HepG2 (cell line): Measurements from ENCODE around the gene MCF2L. TPM values are rescaled to one million over a fixed set of nuclear protein-coding genes. Genes with fewer than 3 reads are reported as not detected.

Experiments
- ATAC-seq: fragments of 200-7000 bp; cut with Tn5 transposase; 3 replicates; pipeline ENCODE4 v1.9.1; 2020; ENCODE audit warnings: mild to moderate bottlenecking, moderate library complexity
- BruUV-seq: library from RNA; stranded (reverse); fragments of 400-500 nt; replicated peaks from 2 replicates; lab custom pipeline; 2021; lab: Mats Ljungman, UMichigan
- CTCF ChIA-PET: fragments of 300-600 bp; formaldehyde crosslinking; extraction: SDS; loops from one replicate; lab custom pipeline; 2021; ENCODE audit warnings: low total read pairs, inconsistent platforms, low intra/inter-chr PET ratio; lab: Yijun Ruan, JAX
- POLR2A ChIA-PET: fragments of 350-600 bp; sonication (Branson Sonifier 250); formaldehyde crosslinking; loops from one replicate; lab custom pipeline; 2020; ENCODE audit warnings: antibody characterized with exemption, inconsistent platforms; lab: Yijun Ruan, JAX
- DNase-seq: peaks from one replicate; pipeline ENCODE4 v3.0.0-alpha.2; 2015; ENCODE audit warnings: low spot score
- FAIRE-seq: peaks from 3 replicates; lab custom pipeline; 2011; peaks lifted over from hg19 to GRCh38; lab: Jason Lieb, UNC
- H2AFZ ChIP-seq: one replicate; pipeline ENCODE4 v1.6.1; 2011; ENCODE audit warnings: low read length, inconsistent platforms
- H3K27ac ChIP-seq: fragments of 300-600 bp; 3 replicates; pipeline ENCODE4 v1.8.0; 2011; ENCODE audit warnings: mixed run types, mild to moderate bottlenecking, mixed read lengths, low read length, inconsistent platforms; ENCODE audit not compliant: insufficient read depth; ENCODE audit errors: extremely low read length
- H3K27me3 ChIP-seq, 2 experiments: fragments of 200-600 bp in 1 of 2; 2 replicates in 1 of 2; 3 replicates in 1 of 2; pipeline versions ENCODE4 v1.6.0 to v1.8.0; 2011; ENCODE audit warnings: low read length in 2 of 2, mild to moderate bottlenecking in 2 of 2, moderate library complexity in 2 of 2, inconsistent platforms in 1 of 2; ENCODE audit not compliant: insufficient read depth in 2 of 2, control insufficient read depth in 1 of 2
- H3K36me3 ChIP-seq, 2 experiments: fragments of 200-600 bp in 1 of 2; replicated peaks in 1 of 2; 2 replicates in 1 of 2; 3 replicates in 1 of 2; pipeline versions ENCODE4 v1.5.1 to v1.8.0; 2011; ENCODE audit warnings: low read length in 2 of 2, inconsistent platforms in 1 of 2; ENCODE audit not compliant: insufficient read depth in 2 of 2, control insufficient read depth in 1 of 2
- H3K4me1 ChIP-seq: 2 replicates; pipeline ENCODE4 v1.5.1; 2012; ENCODE audit warnings: low read length, inconsistent platforms; ENCODE audit not compliant: insufficient read depth
- H3K4me2 ChIP-seq: 2 replicates; pipeline ENCODE4 v1.6.0; 2011; ENCODE audit warnings: low read depth, low read length, inconsistent platforms
- H3K4me3 ChIP-seq, 3 experiments: fragments of 200-600 bp in 1 of 3; sonication (generic), shearing (Covaris generic) in 1 of 3; replicated peaks in 1 of 3; 2 replicates each; pipeline ENCODE4 v1.5.1; 2011 to 2016; ENCODE audit warnings: low read length in 3 of 3, inconsistent platforms in 2 of 3, low read depth in 2 of 3, mild to moderate bottlenecking in 2 of 3, control low read depth in 1 of 3, mixed read lengths in 1 of 3; ENCODE audit not compliant: insufficient read depth in 1 of 3
- H3K79me2 ChIP-seq: one replicate; pipeline ENCODE4 v1.6.1; 2011; ENCODE audit warnings: low read length, inconsistent platforms; ENCODE audit not compliant: insufficient read depth
- H3K9ac ChIP-seq: 2 replicates; pipeline ENCODE4 v1.6.0; 2011; ENCODE audit warnings: mild to moderate bottlenecking, low read depth, low read length, inconsistent platforms; ENCODE audit not compliant: insufficient read depth
- H3K9me3 ChIP-seq: 2 replicates; pipeline ENCODE4 v1.5.1; 2012; ENCODE audit warnings: mild to moderate bottlenecking, low read length
- H4K20me1 ChIP-seq: 2 replicates; pipeline ENCODE4 v1.6.0; 2011; ENCODE audit warnings: inconsistent platforms, mild to moderate bottlenecking, low read length, moderate library complexity; ENCODE audit not compliant: insufficient read depth
- CHD4 ChIP-seq: fragments of 200-600 bp; sonication (generic); IDR thresholded peaks from 2 replicates; pipeline ENCODE4 v1.7.0; 2017; ENCODE audit warnings: mild to moderate bottlenecking, low read length, borderline replicate concordance
- HOXA7 ChIP-seq: sonication (generic); formaldehyde crosslinking; IDR thresholded peaks from 2 replicates; pipeline ENCODE4 v1.8.1; 2022; ENCODE audit warnings: mild to moderate bottlenecking, missing genetic modification reagents, moderate library complexity
- HOXD1 ChIP-seq: sonication (generic); formaldehyde crosslinking; IDR thresholded peaks from 2 replicates; pipeline ENCODE4 v1.5.0; 2020; ENCODE audit warnings: missing genetic modification reagents
- KAT8 ChIP-seq: IDR thresholded peaks from 2 replicates; pipeline ENCODE4 v1.6.1; 2016; ENCODE audit warnings: missing genetic modification reagents, missing compliant biosample characterization
- NR1H2 ChIP-seq: sonication (generic); formaldehyde crosslinking; IDR thresholded peaks from 2 replicates; pipeline ENCODE4 v1.8.1; 2022; ENCODE audit warnings: low read depth, missing genetic modification reagents, borderline replicate concordance
- SNAI1 ChIP-seq: sonication (generic); formaldehyde crosslinking; IDR thresholded peaks from 2 replicates; pipeline ENCODE4 v1.5.0; 2020; ENCODE audit warnings: mild to moderate bottlenecking, missing genetic modification reagents, borderline replicate concordance
- SUZ12 ChIP-seq: fragments of 150-350 bp; IDR thresholded peaks from 2 replicates; pipeline ENCODE4 v1.6.1; 2014; ENCODE audit warnings: low read depth, low read length
- TCF12 ChIP-seq, 2 experiments: fragments of 450-650 bp in 1 of 2; sonication (generic) in 1 of 2; formaldehyde crosslinking in 1 of 2; IDR thresholded peaks; 2 replicates each; pipeline versions ENCODE4 v1.6.1 to v1.8.0; 2017 to 2022; ENCODE audit warnings: antibody characterized with exemption in 1 of 2, mild to moderate bottlenecking in 1 of 2, missing genetic modification reagents in 1 of 2, moderate library complexity in 1 of 2
- TEAD3 ChIP-seq: optimal IDR thresholded peaks from 2 replicates; pipeline ENCODE3; 2016; ENCODE audit warnings: borderline replicate concordance
- THAP7 ChIP-seq: sonication (generic); formaldehyde crosslinking; IDR thresholded peaks from 2 replicates; pipeline ENCODE4 v1.8.1; 2023; ENCODE audit warnings: mild to moderate bottlenecking, missing genetic modification reagents
- ZNF121 ChIP-seq: sonication (generic); formaldehyde crosslinking; IDR thresholded peaks from 2 replicates; pipeline ENCODE4 v1.5.0; 2020; ENCODE audit warnings: mild to moderate bottlenecking, missing genetic modification reagents
- ZNF17 ChIP-seq: sonication (generic); formaldehyde crosslinking; IDR thresholded peaks from 2 replicates; pipeline ENCODE4 v1.5.0; 2020; ENCODE audit warnings: mild to moderate bottlenecking, missing genetic modification reagents
- ZNF225 ChIP-seq: sonication (generic); formaldehyde crosslinking; IDR thresholded peaks from 2 replicates; pipeline ENCODE4 v1.4.0; 2020; ENCODE audit warnings: mild to moderate bottlenecking, missing genetic modification reagents
- ZNF230 ChIP-seq: sonication (generic); formaldehyde crosslinking; IDR thresholded peaks from 2 replicates; pipeline ENCODE4 v1.4.0; 2020; ENCODE audit warnings: mild to moderate bottlenecking, missing genetic modification reagents
- ZNF331 ChIP-seq: sonication (generic); formaldehyde crosslinking; IDR thresholded peaks from 2 replicates; pipeline ENCODE4 v1.4.0; 2020; ENCODE audit warnings: missing genetic modification reagents
- ZNF614 ChIP-seq: IDR thresholded peaks from 2 replicates; pipeline ENCODE4 v1.6.1; 2018; ENCODE audit warnings: missing biosample characterization, missing genetic modification reagents, inconsistent platforms, borderline replicate concordance
- ZNF747 ChIP-seq: sonication (generic); formaldehyde crosslinking; IDR thresholded peaks from 2 replicates; pipeline ENCODE4 v1.8.1; 2023; ENCODE audit warnings: missing genetic modification reagents, mild to moderate bottlenecking, borderline replicate concordance
- ZNF780A ChIP-seq: sonication (generic); formaldehyde crosslinking; IDR thresholded peaks from 2 replicates; pipeline ENCODE4 v1.8.0; 2022; ENCODE audit warnings: mild to moderate bottlenecking, missing genetic modification reagents, moderate library complexity
- WGBS: methylation state at CpG from one replicate; pipeline ENCODE4 v1.1.6; 2017; ENCODE audit warnings: low lambda C conversion rate; 5-methylcytosine and 5-hydroxymethylcytosine counted together
- in situ Hi-C: cut with HindIII; loops from 2 replicates; pipeline ENCODE4 v1.10.0; 2017; ENCODE audit warnings: low pct_unique_long_range_greater_than_20kb; ENCODE audit not compliant: extremely low pct_ligation_motif_present
- intact Hi-C: fragments of 100-400 bp; cut with micrococcal nuclease; formaldehyde crosslinking; loops from one replicate; pipeline ENCODE4 v1.10.0; 2022; ENCODE audit not compliant: unreplicated experiment
- polyA plus RNA-seq, 8 experiments: library from polyadenylated mRNA; depleted of rRNA in 3 of 8; stranded (reverse) in 7 of 8; unstranded in 1 of 8; fragments of >200 nt; fragmentation: Illumina TruSeq in 4 of 8; extraction: Trizol in 4 of 8; gene quantifications; 2 replicates each; pipeline versions ENCODE4 v1.2.1 to v1.2.3, GENCODE V29; 2011 to 2016; ENCODE audit warnings: low read depth in 4 of 8, missing spikeins in 1 of 8, mixed read lengths in 1 of 8; ENCODE audit not compliant: insufficient read depth in 1 of 8
- total RNA-seq, 5 experiments: library from RNA; depleted of rRNA; stranded (reverse); fragments of >200 nt; fragmentation: Illumina TruSeq; extraction: Trizol; gene quantifications; 2 replicates each; pipeline ENCODE4 v1.2.3, GENCODE V29; 2016; ENCODE audit warnings: low read depth in 1 of 5

Gene MCF2L
- total and polyA plus RNA-seq, 2 of the 13 experiments (the other 11 are each of a cell fraction or from before 2014, with no cell fraction given) = 19.4 to 28.4 TPM

DNA sequence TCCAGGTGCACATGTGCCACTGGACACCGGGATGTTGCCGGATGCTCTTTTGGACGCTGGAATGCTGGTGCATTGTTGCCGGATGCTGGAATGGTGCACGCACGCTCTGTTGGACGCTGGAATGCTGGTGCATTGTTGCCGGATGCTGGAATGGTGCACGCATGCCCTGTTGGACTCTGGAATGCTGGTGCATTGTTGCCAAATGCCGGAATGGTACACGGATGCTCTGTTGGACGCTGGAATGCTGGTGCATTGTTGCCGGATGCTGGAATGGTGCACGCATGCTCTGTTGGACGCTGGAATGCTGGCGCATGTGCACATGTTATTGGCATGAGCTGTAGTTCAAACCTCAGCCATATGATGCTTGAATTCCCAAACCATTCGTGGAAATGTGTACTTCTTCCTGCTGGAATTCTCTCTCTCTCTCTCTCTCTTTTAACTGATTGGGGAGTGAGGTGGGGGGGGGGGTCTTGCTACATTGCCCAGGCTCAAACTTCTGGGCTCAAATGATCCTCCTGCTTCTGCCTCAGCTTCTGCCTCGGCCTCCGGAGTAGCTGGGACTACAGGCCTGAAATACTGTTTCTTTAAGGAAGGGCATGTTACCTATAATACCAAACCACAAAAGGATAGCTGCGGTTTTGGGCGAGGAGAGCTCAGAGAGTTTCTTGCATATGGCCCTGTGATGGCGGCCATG lies 1.2 kb upstream of the MCF2L start:
- Histone ChIP-seq H3K27ac (no peak overlapping the region), H3K36me3 (no peaks in the 10 kb centered on the region; a peak in 1 of 5 replicates), H3K4me2 (peak overlapping the region; percentile 98), H3K4me3 (peak overlapping the region; percentile 69 to 85 (median 83); a peak in 4 of 6 replicates), H4K20me1 (peaks cover 2% of the 10 kb centered on the region; the same call in 1 of the 2 replicates), H3K9me3 (no peaks in the 10 kb centered on the region), H3K27me3 (no peaks in the 10 kb centered on the region), H2AFZ (no peak overlapping the region), H3K4me1 (peaks cover 43% of the 10 kb centered on the region), H3K9ac (peak overlapping the region; percentile 70; the same call in 1 of the 2 replicates), H3K79me2 (peaks cover 32% of the 10 kb centered on the region)
- ATAC-seq = no peak
- intact Hi-C loops (loop anchor here (2.0 kb wide), 2 partner anchors 17 to 61 kb away; no protein-coding TSS in a partner anchor), in situ Hi-C loops (no loop called here)
- no peak for FAIRE-seq
- TF ChIP-seq TEAD3 = peak; percentile 9
- no peak for TF ChIP-seq ZNF331 (CRISPR knock-in tag)
- TF ChIP-seq ZNF614 (CRISPR knock-in tag) = no peak
- TF ChIP-seq KAT8 (CRISPR knock-in tag) = no peak
- no peak for TF ChIP-seq SUZ12
- TF ChIP-seq THAP7 (CRISPR knock-in tag) = 0 out of 2 replicates have a peak, but pooled peaks have one; percentile 27
- TF ChIP-seq NR1H2 (CRISPR knock-in tag) = no peak
- peak; percentile 90 for TF ChIP-seq ZNF121 (CRISPR knock-in tag)
- TF ChIP-seq ZNF17 = no peak
- TF ChIP-seq ZNF225 (CRISPR knock-in tag) = no peak
- no peak for TF ChIP-seq CHD4
- TF ChIP-seq ZNF747 (CRISPR knock-in tag) = no peak
- TF ChIP-seq HOXD1 (CRISPR knock-in tag) = no peak
- TF ChIP-seq HOXA7 (CRISPR knock-in tag) = no peak
- TF ChIP-seq SNAI1 (CRISPR knock-in tag) = no peak
- no peak for TF ChIP-seq TCF12 (IDR thresholded peaks at IDR 0.05)
- TF ChIP-seq TCF12 (CRISPR knock-in tag; IDR thresholded peaks at IDR 0.05) = no peak
- no peak for TF ChIP-seq ZNF230 (CRISPR knock-in tag)
- TF ChIP-seq ZNF780A (CRISPR knock-in tag) = no peak
- BruUV-seq = no TSS peak
- DNase-seq = no peak
- ChIA-PET POLR2A (interaction anchor here (0.7 to 1.6 kb wide), 4 partner anchors 11 to 56 kb away, joined by 5 to 8 read pairs (median 6); no protein-coding TSS in a partner anchor), CTCF (interaction anchor here (1.4 kb wide), 1 partner anchor 25 kb away, joined by 4 read pairs; no protein-coding TSS in a partner anchor)
- WGBS = 92% methylated on average over 21 of the region's 22 CpGs
